Measurements from ENCODE around the gene TRIM47.

TRIM47 gene

DNA sequence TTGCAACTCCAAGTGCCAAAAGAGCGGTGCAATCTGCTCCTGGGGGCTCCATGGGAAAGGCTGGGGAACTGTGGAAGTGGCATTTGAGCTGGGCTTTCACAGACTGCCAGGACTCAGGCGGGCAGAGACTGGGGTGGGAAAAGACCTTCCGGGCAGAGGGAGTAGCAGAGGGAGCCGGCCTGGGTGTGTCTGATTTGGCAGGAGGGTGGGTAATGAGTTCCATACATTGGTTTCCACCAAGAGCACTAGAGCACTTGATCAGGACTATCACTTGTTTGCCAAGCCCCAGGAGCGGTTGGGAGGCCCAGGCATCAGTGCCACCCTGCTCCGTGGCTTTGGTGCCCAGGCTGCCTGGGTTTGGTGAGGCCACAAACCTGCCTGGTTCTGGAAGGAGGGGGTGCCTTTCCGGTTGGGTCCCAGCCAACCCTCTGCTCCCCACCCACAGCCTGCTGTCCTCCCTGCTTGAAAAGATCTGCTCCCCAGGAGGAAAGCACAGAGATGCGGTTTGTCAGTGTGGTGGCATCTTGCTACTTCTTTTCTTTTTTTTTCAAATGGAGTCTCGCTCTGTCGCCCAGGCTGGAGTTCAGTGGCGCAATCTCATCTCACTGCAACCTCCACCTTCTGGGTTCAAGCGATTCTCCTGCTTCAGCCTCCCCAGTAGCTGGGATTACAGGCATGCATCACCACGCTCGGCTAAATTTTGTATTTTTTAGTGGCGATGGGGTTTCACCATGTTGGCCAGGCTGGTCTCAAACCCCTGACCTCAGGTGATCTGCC, 3.5 kb upstream of the TRIM47 start:
- TF ChIP-seq, protein P1, sequence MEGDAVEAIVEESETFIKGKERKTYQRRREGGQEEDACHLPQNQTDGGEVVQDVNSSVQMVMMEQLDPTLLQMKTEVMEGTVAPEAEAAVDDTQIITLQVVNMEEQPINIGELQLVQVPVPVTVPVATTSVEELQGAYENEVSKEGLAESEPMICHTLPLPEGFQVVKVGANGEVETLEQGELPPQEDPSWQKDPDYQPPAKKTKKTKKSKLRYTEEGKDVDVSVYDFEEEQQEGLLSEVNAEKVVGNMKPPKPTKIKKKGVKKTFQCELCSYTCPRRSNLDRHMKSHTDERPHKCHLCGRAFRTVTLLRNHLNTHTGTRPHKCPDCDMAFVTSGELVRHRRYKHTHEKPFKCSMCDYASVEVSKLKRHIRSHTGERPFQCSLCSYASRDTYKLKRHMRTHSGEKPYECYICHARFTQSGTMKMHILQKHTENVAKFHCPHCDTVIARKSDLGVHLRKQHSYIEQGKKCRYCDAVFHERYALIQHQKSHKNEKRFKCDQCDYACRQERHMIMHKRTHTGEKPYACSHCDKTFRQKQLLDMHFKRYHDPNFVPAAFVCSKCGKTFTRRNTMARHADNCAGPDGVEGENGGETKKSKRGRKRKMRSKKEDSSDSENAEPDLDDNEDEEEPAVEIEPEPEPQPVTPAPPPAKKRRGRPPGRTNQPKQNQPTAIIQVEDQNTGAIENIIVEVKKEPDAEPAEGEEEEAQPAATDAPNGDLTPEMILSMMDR (conservative IDR thresholded peaks at IDR 0.05; ENCODE audit: control insufficient read depth, insufficient read depth, low read depth, low read length): no peak
- DNase-seq (ENCODE audit: low read depth): no peak
- no peak overlapping the region for H3K4me3 ChIP-seq (ENCODE audit: control insufficient read depth, low read depth, low read length)

DNA sequence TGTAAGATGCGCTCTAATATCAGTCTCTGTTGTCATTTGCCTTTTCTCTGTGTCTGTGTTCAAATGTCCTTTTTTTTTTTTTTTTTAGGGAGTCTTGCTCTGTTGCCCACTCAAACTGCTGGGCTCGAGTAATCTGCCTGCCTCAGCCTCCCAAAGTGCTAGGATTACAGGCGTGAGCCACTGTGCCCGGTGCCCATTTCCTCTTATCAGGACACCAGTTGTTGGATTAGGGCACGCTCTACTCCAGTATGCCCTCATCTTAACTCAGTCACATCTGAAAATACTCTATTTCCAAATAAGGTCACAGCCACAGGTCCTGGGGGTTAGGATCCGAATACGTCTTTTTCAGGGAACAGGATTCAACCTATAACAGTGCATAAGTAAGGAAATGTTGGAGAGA, 1.9 kb upstream of the TRIM47 start:
- H3K4me3 ChIP-seq (ENCODE audit: control insufficient read depth, low read depth, low read length): no peak overlapping the region
- TF ChIP-seq, protein P1 (conservative IDR thresholded peaks at IDR 0.05; ENCODE audit: control insufficient read depth, insufficient read depth, low read depth, low read length): no peak
- no peak for DNase-seq (ENCODE audit: low read depth)

DNA sequence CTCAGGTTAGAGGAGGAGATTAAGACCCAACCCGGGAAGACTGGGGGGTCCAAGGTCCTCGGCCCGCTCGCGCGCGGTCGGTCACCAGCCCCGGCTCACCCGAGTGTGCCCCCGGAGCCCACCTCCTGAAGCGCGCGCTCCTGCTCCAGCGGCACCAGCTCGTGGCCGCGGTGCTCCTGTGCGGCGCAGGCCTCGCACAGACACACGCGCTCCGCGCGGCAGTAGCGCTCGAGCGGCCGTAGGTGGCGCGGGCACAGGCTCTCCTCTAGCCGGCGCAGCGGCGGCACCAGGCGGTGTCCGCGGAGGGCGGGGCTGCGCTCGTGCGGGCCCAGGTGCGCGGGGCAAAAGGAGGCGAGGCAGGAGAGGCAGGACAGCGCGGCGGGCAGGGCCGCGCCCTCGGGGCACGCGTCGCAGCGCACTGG, 618 bp downstream of the TRIM47 start:
- TF ChIP-seq, protein P1 (conservative IDR thresholded peaks at IDR 0.05; ENCODE audit: control insufficient read depth, insufficient read depth, low read depth, low read length): no peak
- peak overlapping the region; percentile 61 for H3K4me3 ChIP-seq (ENCODE audit: control insufficient read depth, low read depth, low read length)
- peak; percentile 70 for DNase-seq (ENCODE audit: low read depth)

DNA sequence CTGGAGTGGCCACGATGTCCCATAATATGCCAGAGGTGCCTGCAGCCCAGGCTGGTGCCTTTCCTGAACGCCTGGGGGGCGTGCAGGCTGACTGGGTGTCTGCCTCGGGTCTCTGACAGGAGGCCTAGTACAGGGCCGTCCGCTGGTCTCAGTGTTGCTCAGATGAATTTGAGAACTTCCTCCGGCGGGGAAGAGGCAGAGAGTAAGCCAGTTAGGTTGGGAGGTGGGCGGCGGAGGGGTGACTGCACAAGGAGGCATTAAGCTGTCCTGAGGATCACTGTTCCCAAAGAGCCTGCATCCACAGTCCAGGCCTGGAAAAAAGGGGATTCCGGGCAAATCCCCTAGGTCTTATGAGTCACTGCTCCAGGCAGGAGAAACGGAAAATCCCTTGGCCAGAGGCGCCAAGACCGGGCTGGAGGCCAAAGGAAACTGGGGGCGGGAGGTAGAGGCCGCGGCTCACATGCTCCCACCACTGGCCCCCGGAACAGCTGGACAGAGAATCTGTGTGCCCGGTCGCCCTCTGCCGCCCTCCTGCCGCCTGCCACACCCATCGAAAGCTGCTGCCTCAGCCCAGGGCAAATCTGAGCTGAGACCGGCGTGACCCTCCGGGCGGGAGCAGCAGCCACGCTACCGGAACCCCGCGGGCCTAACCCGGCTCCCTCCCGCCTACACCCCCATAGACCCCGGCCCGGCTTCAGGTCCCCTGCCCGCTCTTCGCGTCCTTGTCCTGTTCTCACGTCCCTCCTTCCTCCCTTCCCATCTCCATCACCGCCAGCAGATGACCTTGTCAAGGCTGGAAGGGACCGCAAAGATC, 1.2 kb downstream of the TRIM47 start:
- TF ChIP-seq, protein P1 (conservative IDR thresholded peaks at IDR 0.05; ENCODE audit: control insufficient read depth, insufficient read depth, low read depth, low read length): no peak
- H3K4me3 ChIP-seq (ENCODE audit: control insufficient read depth, low read depth, low read length): peak overlapping the region; percentile 61
- peak; percentile 97 for DNase-seq (ENCODE audit: low read depth)

DNA sequence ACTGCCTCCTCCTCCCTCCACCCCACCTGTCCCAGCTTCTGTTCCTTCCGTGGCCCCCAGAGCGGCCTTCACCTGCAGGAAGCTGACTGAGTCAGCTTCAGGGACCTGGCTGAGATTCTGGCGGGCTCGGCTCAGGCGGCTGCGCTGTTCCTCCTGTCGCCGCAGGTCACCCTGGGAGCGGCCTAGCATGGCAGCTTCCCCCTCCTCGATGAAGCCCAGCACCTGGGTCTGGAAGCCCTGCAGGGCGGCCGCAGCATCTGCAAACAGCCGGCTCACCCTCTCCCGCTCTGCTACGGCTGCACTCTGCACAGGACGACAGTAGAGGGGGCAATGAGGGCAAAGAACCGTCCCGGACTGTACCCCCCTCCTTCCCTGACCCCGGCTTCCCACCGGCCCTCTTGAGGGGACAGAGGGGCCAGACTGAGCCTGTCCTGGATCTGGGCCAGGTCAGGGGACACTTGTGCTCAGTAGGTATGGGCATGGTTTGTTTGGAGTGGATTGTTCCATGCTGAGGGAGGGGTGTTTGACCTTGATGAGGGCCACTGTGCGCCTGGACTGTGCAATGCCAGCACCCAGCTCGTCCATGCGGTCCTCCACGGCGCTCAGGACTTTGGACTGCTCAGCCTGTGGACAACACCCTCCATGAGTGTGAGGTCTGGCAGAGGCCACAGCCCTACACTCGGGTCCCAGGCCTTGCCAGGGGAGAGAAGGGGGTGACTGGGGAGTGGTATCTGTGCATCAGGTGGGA, 2.0 kb downstream of the TRIM47 start:
- H3K4me3 ChIP-seq (ENCODE audit: control insufficient read depth, low read depth, low read length): peak overlapping the region; percentile 61
- TF ChIP-seq, protein P1 (conservative IDR thresholded peaks at IDR 0.05; ENCODE audit: control insufficient read depth, insufficient read depth, low read depth, low read length): no peak
- no peak for DNase-seq (ENCODE audit: low read depth)

DNA sequence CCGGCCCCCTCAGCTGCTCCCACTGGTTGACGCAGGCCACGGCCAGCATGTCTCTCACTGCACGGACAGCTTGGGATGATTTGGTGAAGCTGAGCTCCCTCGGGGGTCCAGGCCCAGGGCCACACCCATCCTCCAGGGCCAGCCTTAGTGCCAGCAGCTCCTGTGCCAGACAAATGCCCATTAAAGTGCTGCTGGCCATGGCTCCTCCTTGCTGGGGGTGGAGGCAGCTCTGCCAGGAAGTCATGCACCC, 2.5 kb downstream of the TRIM47 start:
- no peak overlapping the region for H3K4me3 ChIP-seq (ENCODE audit: control insufficient read depth, low read depth, low read length)
- TF ChIP-seq, protein P1 (conservative IDR thresholded peaks at IDR 0.05; ENCODE audit: control insufficient read depth, insufficient read depth, low read depth, low read length): no peak
- DNase-seq (ENCODE audit: low read depth): no peak
